Measurements from ENCODE around the gene PPP1R26.
"Not testable (repeated sequence)": the region's sequence is repeated elsewhere in the genome, so short reads cannot be mapped to it uniquely, and the experiment has no call there.

The PPP1R26 gene

GRCh38 chr9:135479469-135480052, at the start of gene PPP1R26:
Gene PPP1R26 (plus strand): TSS chr9:135479782. CDS start chr9:135484511, 4,729 bp downstream.
- no peak for DNase-seq (ENCODE audit: low read depth)

- DNase-seq (ENCODE audit: low read depth), result no peak
Observed at GRCh38 chr9:135437259-135437658, 42.3 kb upstream of the PPP1R26 start.

GRCh38 chr9:135437696-135438095, 41.9 kb upstream of the PPP1R26 start:
- not testable (repeated sequence) for DNase-seq (ENCODE audit: low read depth)

GRCh38 chr9:135438581-135439232, 40.9 kb upstream of the PPP1R26 start:
- not testable (repeated sequence) for DNase-seq (ENCODE audit: low read depth)

- not testable (repeated sequence) for DNase-seq (ENCODE audit: low read depth)
Observed at GRCh38 chr9:135439514-135439913, 40.1 kb upstream of the PPP1R26 start.

- DNase-seq (ENCODE audit: low read depth), result no peak
Observed at GRCh38 chr9:135439916-135440315, 39.7 kb upstream of the PPP1R26 start.

GRCh38 chr9:135440620-135441019, 39.0 kb upstream of the PPP1R26 start:
- DNase-seq (ENCODE audit: low read depth), result no peak

GRCh38 chr9:135441105-135442071, 38.2 kb upstream of the PPP1R26 start:
- DNase-seq (ENCODE audit: low read depth), result not testable (repeated sequence)

- DNase-seq (ENCODE audit: low read depth), result no peak
Observed at GRCh38 chr9:135442075-135442474, 37.5 kb upstream of the PPP1R26 start.

- DNase-seq (ENCODE audit: low read depth), result no peak
Observed at GRCh38 chr9:135443797-135444425, 35.7 kb upstream of the PPP1R26 start.

- DNase-seq (ENCODE audit: low read depth), result no peak
Observed at GRCh38 chr9:135447126-135447525, 32.5 kb upstream of the PPP1R26 start.

- no peak for DNase-seq (ENCODE audit: low read depth)
Observed at GRCh38 chr9:135448663-135449100, 30.9 kb upstream of the PPP1R26 start.

GRCh38 chr9:135449532-135449931, 30.1 kb upstream of the PPP1R26 start:
- DNase-seq (ENCODE audit: low read depth), result not testable (repeated sequence)

GRCh38 chr9:135450956-135451355, 28.6 kb upstream of the PPP1R26 start:
- no peak for DNase-seq (ENCODE audit: low read depth)

GRCh38 chr9:135451909-135452308, 27.7 kb upstream of the PPP1R26 start:
- DNase-seq (ENCODE audit: low read depth), result not testable (repeated sequence)

GRCh38 chr9:135454737-135455136, 24.8 kb upstream of the PPP1R26 start:
- no peak for DNase-seq (ENCODE audit: low read depth)

- no peak for DNase-seq (ENCODE audit: low read depth)
Observed at GRCh38 chr9:135455401-135456030, 24.1 kb upstream of the PPP1R26 start.

- DNase-seq (ENCODE audit: low read depth), result no peak
Observed at GRCh38 chr9:135456436-135457104, 23.0 kb upstream of the PPP1R26 start.

- DNase-seq (ENCODE audit: low read depth), result not testable (repeated sequence)
Observed at GRCh38 chr9:135458478-135458877, 21.1 kb upstream of the PPP1R26 start.

GRCh38 chr9:135461936-135462335, 17.6 kb upstream of the PPP1R26 start:
- DNase-seq (ENCODE audit: low read depth), result no peak

- DNase-seq (ENCODE audit: low read depth), result no peak
Observed at GRCh38 chr9:135463140-135463539, 16.4 kb upstream of the PPP1R26 start.

All from activated T-cell treated with anti-CD3 and anti-CD28 coated beads for 1 hour (primary cell).